K562 (cell line): ENCODE measurements around the gene KAZN. TPM values are rescaled to one million over a fixed set of nuclear protein-coding genes. Genes with fewer than 3 reads are reported as not detected.

Experiments used
- ARID2 ChIP-seq: fragments of 450-650 bp; IDR thresholded peaks from 2 replicates; pipeline ENCODE4 v1.6.1; 2017; ENCODE audit warnings: antibody characterized with exemption, mild to moderate bottlenecking
- ATF7 ChIP-seq: fragments of 450-650 bp; IDR thresholded peaks from 2 replicates; pipeline ENCODE4 v1.7.1; 2014; ENCODE audit warnings: mild to moderate bottlenecking, moderate library complexity
- BMI1 ChIP-seq: fragments of 150-350 bp; IDR thresholded peaks from 2 replicates; pipeline ENCODE4 v1.6.1; 2014; ENCODE audit warnings: low read length
- BRCA1 ChIP-seq, 2 experiments: fragments of 450-650 bp in 1 of 2; sonication (generic) in 1 of 2; formaldehyde crosslinking in 1 of 2; IDR thresholded peaks; 2 replicates each; pipeline versions ENCODE4 v1.5.0 to v1.6.1; 2017 to 2020; ENCODE audit warnings: mild to moderate bottlenecking in 1 of 2, missing genetic modification reagents in 1 of 2
- CBX3 ChIP-seq, 2 experiments: IDR thresholded peaks; 1 replicate in 1 of 2; 2 replicates in 1 of 2; pipeline ENCODE4 v1.6.1; 2012; ENCODE audit warnings: inconsistent platforms in 2 of 2, low read length in 2 of 2, borderline replicate concordance in 1 of 2, control low read depth in 1 of 2
- DLX4 ChIP-seq: fragments of 250-450 bp; sonication (Bioruptor Pico); IDR thresholded peaks from 2 replicates; pipeline ENCODE4 v1.6.1; 2021; ENCODE audit warnings: mild to moderate bottlenecking
- ELK1 ChIP-seq: sonication (generic); formaldehyde crosslinking; IDR thresholded peaks from 2 replicates; pipeline ENCODE4 v1.8.1; 2022; ENCODE audit warnings: missing genetic modification reagents
- EP300 ChIP-seq: IDR thresholded peaks from 2 replicates; pipeline ENCODE4 v1.6.1; 2012; ENCODE audit warnings: low read length, improper control_type of control experiment
- FOXA1 ChIP-seq: fragments of 450-650 bp; IDR thresholded peaks from 2 replicates; pipeline ENCODE4 v1.6.1; 2016; ENCODE audit warnings: mild to moderate bottlenecking, borderline replicate concordance
- HDAC8 ChIP-seq: fragments of 450-650 bp; IDR thresholded peaks from 2 replicates; pipeline ENCODE4 v1.6.1; 2016; ENCODE audit warnings: mild to moderate bottlenecking, missing genetic modification characterization, moderate library complexity, missing compliant biosample characterization
- IFI16 ChIP-seq: fragments of 250-450 bp; sonication (Bioruptor Pico); IDR thresholded peaks from 2 replicates; pipeline ENCODE4 v2.1.2; 2022; ENCODE audit warnings: mild to moderate bottlenecking, inconsistent platforms
- JUND ChIP-seq, 2 experiments: IDR thresholded peaks; 2 replicates in 1 of 2; 3 replicates in 1 of 2; pipeline ENCODE4 v1.6.1; 2011; ENCODE audit warnings: borderline replicate concordance in 2 of 2, low read depth in 2 of 2, low read length in 2 of 2, improper control_type of control experiment in 1 of 2, missing biosample characterization in 1 of 2, missing genetic modification characterization in 1 of 2, missing genetic modification reagents in 1 of 2
- KDM1A ChIP-seq, 2 experiments: fragments of 450-650 bp; IDR thresholded peaks; 2 replicates each; pipeline ENCODE4 v1.6.1; 2016; ENCODE audit warnings: mild to moderate bottlenecking in 2 of 2
- MYBL2 ChIP-seq, 2 experiments: fragments of 450-650 bp in 1 of 2; sonication (generic) in 1 of 2; formaldehyde crosslinking in 1 of 2; IDR thresholded peaks; 2 replicates each; pipeline versions ENCODE4 v1.6.1 to v1.8.1; 2017 to 2022; ENCODE audit warnings: borderline replicate concordance in 1 of 2, inconsistent platforms in 1 of 2, low read depth in 1 of 2, mild to moderate bottlenecking in 1 of 2, missing genetic modification reagents in 1 of 2, moderate library complexity in 1 of 2
- MYNN ChIP-seq, 2 experiments: sonication (generic); formaldehyde crosslinking in 1 of 2; IDR thresholded peaks; 2 replicates each; pipeline versions ENCODE4 v1.5.0 to v1.6.1; 2016 to 2020; ENCODE audit warnings: antibody characterized with exemption in 1 of 2, missing genetic modification reagents in 1 of 2
- NFE2 ChIP-seq: IDR thresholded peaks from 2 replicates; pipeline ENCODE4 v1.6.1; 2014; ENCODE audit warnings: antibody characterized with exemption, low read depth
- NR4A1 ChIP-seq, 2 experiments: fragments of 250-450 bp in 1 of 2; fragments of 450-650 bp in 1 of 2; sonication (Bioruptor Pico) in 1 of 2; IDR thresholded peaks; 2 replicates each; pipeline versions ENCODE4 v1.4.0 to v1.6.1; 2016 to 2020; ENCODE audit warnings: mild to moderate bottlenecking in 2 of 2, missing compliant biosample characterization in 1 of 2, missing genetic modification characterization in 1 of 2, moderate library complexity in 1 of 2
- TCF3 ChIP-seq: sonication (generic); formaldehyde crosslinking; IDR thresholded peaks from 2 replicates; pipeline ENCODE4 v1.4.0; 2020; ENCODE audit warnings: mild to moderate bottlenecking, missing genetic modification reagents
- YY1 ChIP-seq, 3 experiments: IDR thresholded peaks; 2 replicates each; pipeline ENCODE4 v1.6.1; 2011; ENCODE audit warnings: low read length in 2 of 3, mild to moderate bottlenecking in 2 of 3, moderate library complexity in 2 of 3, borderline replicate concordance in 1 of 3, control low read depth in 1 of 3, low read depth in 1 of 3; ENCODE audit not compliant: insufficient read depth in 3 of 3, insufficient replicate concordance in 2 of 3, control insufficient read depth in 1 of 3, insufficient read length in 1 of 3; ENCODE audit errors: extremely low read depth in 1 of 3
- ZNF133 ChIP-seq: fragments of 250-450 bp; sonication (Bioruptor Pico); IDR thresholded peaks from 2 replicates; pipeline ENCODE4 v1.4.0; 2020; ENCODE audit warnings: mild to moderate bottlenecking
- ZNF184 ChIP-seq: sonication (generic); formaldehyde crosslinking; IDR thresholded peaks from 2 replicates; pipeline ENCODE4 v1.5.0; 2020; ENCODE audit warnings: missing genetic modification reagents
- ZNF316 ChIP-seq: fragments of 450-650 bp; IDR thresholded peaks from 2 replicates; pipeline ENCODE4 v1.6.1; 2016
- ZNF384 ChIP-seq: IDR thresholded peaks from 2 replicates; pipeline ENCODE4 v1.6.1; 2012; ENCODE audit warnings: low read depth, low read length, improper control_type of control experiment
- ZNF76 ChIP-seq: fragments of 250-450 bp; sonication (Bioruptor Pico); IDR thresholded peaks from 2 replicates; pipeline ENCODE4 v1.4.0; 2020; ENCODE audit warnings: mild to moderate bottlenecking, moderate library complexity, borderline replicate concordance
- polyA plus RNA-seq, 8 experiments: library from polyadenylated mRNA; depleted of rRNA in 4 of 8; stranded (reverse) in 5 of 8; unstranded in 3 of 8; fragments of >200 nt; fragmentation: Nextera tagmentation in 2 of 8; fragmentation: Illumina TruSeq in 1 of 8; extraction: Ambion mirVana in 2 of 8; extraction: Trizol in 1 of 8; gene quantifications; 2 replicates each; pipeline versions ENCODE4 v1.2.1 to v1.2.3, GENCODE V29; 2011 to 2014; ENCODE audit warnings: inconsistent platforms in 1 of 8, missing spikeins in 1 of 8
- total RNA-seq, 7 experiments: library from RNA; depleted of rRNA in 6 of 7; stranded (reverse); fragments of >200 nt in 6 of 7; fragmentation: Illumina TruSeq in 2 of 7; extraction: Trizol in 2 of 7; gene quantifications; 2 replicates each; pipeline versions ENCODE4 v1.2.1 to v1.2.3, GENCODE V29; 2011 to 2021; ENCODE audit warnings: low replicate concordance in 1 of 7
- TF ChIP-seq, protein P1 (sequence below): fragments of 150-350 bp; conservative IDR thresholded peaks from 2 replicates; pipeline ENCODE4 v1.6.1; 2014; ENCODE audit warnings: low read length

Gene KAZN
- total and polyA plus RNA-seq, 9 of the 15 experiments (the other 6 are each of a cell fraction or from before 2014, with no cell fraction given), result 2.1 to 21.6 (median 5.4) TPM

GRCh38 chr1:14780271-14780670, 181.8 kb downstream of the KAZN start (continued):
- TF ChIP-seq ELK1 (CRISPR knock-in tag) (no peak), ZNF133 (CRISPR knock-in tag) (no peak), DLX4 (CRISPR knock-in tag) (no peak), NFE2 (no peak), ZNF184 (CRISPR knock-in tag) (no peak), MYNN (IDR thresholded peaks at IDR 0.05) (peak; percentile 37; the same call in 1 of the 2 replicates), MYNN (CRISPR knock-in tag; IDR thresholded peaks at IDR 0.05) (no peak), ZNF316 (no peak), JUND (IDR thresholded peaks at IDR 0.05; ENCODE audit: borderline replicate concordance, low read depth, low read length) (peak; percentile 52; the same call in 1 of the 2 replicates), JUND (tag; IDR thresholded peaks at IDR 0.05; ENCODE audit: borderline replicate concordance, low read depth, low read length) (peak; percentile 36; the same call in 1 of the 3 replicates), ZNF384 (no peak), NR4A1 (CRISPR knock-in tag; IDR thresholded peaks at IDR 0.05) (no peak), NR4A1 (tag; IDR thresholded peaks at IDR 0.05) (no peak), ZNF76 (no peak), ARID2 (no peak), YY1 (IDR thresholded peaks at IDR 0.05; ENCODE audit: borderline replicate concordance in 1 of 3, control insufficient read depth in 1 of 3, extremely low read depth in 1 of 3, insufficient read depth in 3 of 3, insufficient read length in 1 of 3, insufficient replicate concordance in 2 of 3, low read depth in 1 of 3, low read length in 2 of 3) (no peak), CBX3 (IDR thresholded peaks at IDR 0.05; ENCODE audit: borderline replicate concordance in 1 of 2, low read length in 2 of 2) (no peak), FOXA1 (no peak), ATF7 (no peak), MYBL2 (IDR thresholded peaks at IDR 0.05; ENCODE audit: low read depth) (no peak), MYBL2 (CRISPR knock-in tag; IDR thresholded peaks at IDR 0.05; ENCODE audit: borderline replicate concordance) (no peak), KDM1A (IDR thresholded peaks at IDR 0.05) (peak; percentile 62 to 63; a peak in 3 of 4 replicates), HDAC8 (tag) (no peak), BRCA1 (IDR thresholded peaks at IDR 0.05) (no peak), BRCA1 (CRISPR knock-in tag; IDR thresholded peaks at IDR 0.05) (no peak), IFI16 (CRISPR knock-in tag) (no peak), TCF3 (CRISPR knock-in tag) (peak; percentile 93), EP300 (peak; percentile 84; the same call in 1 of the 2 replicates), BMI1 (no peak)
- TF ChIP-seq, protein P1, sequence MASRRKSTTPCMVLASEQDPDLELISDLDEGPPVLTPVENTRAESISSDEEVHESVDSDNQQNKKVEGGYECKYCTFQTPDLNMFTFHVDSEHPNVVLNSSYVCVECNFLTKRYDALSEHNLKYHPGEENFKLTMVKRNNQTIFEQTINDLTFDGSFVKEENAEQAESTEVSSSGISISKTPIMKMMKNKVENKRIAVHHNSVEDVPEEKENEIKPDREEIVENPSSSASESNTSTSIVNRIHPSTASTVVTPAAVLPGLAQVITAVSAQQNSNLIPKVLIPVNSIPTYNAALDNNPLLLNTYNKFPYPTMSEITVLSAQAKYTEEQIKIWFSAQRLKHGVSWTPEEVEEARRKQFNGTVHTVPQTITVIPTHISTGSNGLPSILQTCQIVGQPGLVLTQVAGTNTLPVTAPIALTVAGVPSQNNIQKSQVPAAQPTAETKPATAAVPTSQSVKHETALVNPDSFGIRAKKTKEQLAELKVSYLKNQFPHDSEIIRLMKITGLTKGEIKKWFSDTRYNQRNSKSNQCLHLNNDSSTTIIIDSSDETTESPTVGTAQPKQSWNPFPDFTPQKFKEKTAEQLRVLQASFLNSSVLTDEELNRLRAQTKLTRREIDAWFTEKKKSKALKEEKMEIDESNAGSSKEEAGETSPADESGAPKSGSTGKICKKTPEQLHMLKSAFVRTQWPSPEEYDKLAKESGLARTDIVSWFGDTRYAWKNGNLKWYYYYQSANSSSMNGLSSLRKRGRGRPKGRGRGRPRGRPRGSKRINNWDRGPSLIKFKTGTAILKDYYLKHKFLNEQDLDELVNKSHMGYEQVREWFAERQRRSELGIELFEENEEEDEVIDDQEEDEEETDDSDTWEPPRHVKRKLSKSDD, result no peak
